H1 (cell line): ENCODE results near the gene SSTR3. TPM values are rescaled to one million over a fixed set of nuclear protein-coding genes. Genes with fewer than 3 reads are reported as not detected.

Experiments used
- CTCF ChIA-PET: fragments of 300-600 bp; sonication (Branson Sonifier 250); formaldehyde crosslinking; loops from one replicate; lab custom pipeline; 2021; ENCODE audit not compliant: partially characterized antibody; lab: Charles Lee
- POLR2A ChIA-PET: fragments of 300-600 bp; sonication (Branson Sonifier 250); formaldehyde crosslinking; loops from one replicate; lab custom pipeline; 2021; ENCODE audit warnings: inconsistent platforms; ENCODE audit not compliant: partially characterized antibody; lab: Charles Lee
- DNase-seq, 2 experiments: peaks; one replicate each; pipeline versions ENCODE4 v3.0.0 to v3.0.0-alpha.2; 2010 to 2022; ENCODE audit warnings: low spot score in 2 of 2, low read depth in 1 of 2, mixed read lengths in 1 of 2
- FAIRE-seq: peaks from 2 replicates; lab custom pipeline; 2011; peaks lifted over from hg19 to GRCh38; lab: Jason Lieb, UNC
- H2AFZ ChIP-seq: 2 replicates; pipeline ENCODE4 v1.8.1; 2012; ENCODE audit warnings: low read length, inconsistent platforms
- H2AK5ac ChIP-seq: 2 replicates; pipeline ENCODE4 v1.6.1; 2013; ENCODE audit warnings: low read depth, low read length
- H2BK120ac ChIP-seq: replicated peaks from 2 replicates; pipeline ENCODE3; 2013; ENCODE audit warnings: low read depth, low read length, inconsistent platforms
- H2BK12ac ChIP-seq: 2 replicates; pipeline ENCODE4 v1.6.1; 2013; ENCODE audit warnings: low read depth, low read length
- H2BK15ac ChIP-seq: 2 replicates; pipeline ENCODE4 v1.6.1; 2013; ENCODE audit warnings: low read length
- H2BK20ac ChIP-seq: 2 replicates; pipeline ENCODE4 v1.6.1; 2013; ENCODE audit warnings: low read length
- H2BK5ac ChIP-seq: 2 replicates; pipeline ENCODE4 v1.6.1; 2013; ENCODE audit warnings: low read depth, low read length
- H3K14ac ChIP-seq: 2 replicates; pipeline ENCODE4 v1.6.1; 2013; ENCODE audit warnings: inconsistent platforms; ENCODE audit not compliant: insufficient read length
- H3K18ac ChIP-seq: 2 replicates; pipeline ENCODE4 v1.6.1; 2013; ENCODE audit warnings: low read length; ENCODE audit errors: extremely low read depth
- H3K23ac ChIP-seq: 2 replicates; pipeline ENCODE4 v1.6.1; 2013; ENCODE audit warnings: inconsistent platforms; ENCODE audit not compliant: insufficient read length
- H3K23me2 ChIP-seq: 2 replicates; pipeline ENCODE4 v1.6.1; 2013; ENCODE audit warnings: low read depth, low read length
- H3K27ac ChIP-seq: 2 replicates; pipeline ENCODE4 v1.6.1; 2011; ENCODE audit warnings: low read depth, low read length, inconsistent platforms
- H3K27me3 ChIP-seq, 4 experiments: replicated peaks in 1 of 4; 1 replicate in 1 of 4; 2 replicates in 3 of 4; pipeline versions ENCODE4 v1.6.1 to v1.8.1; 2011 to 2013; ENCODE audit warnings: low read length in 3 of 4, mild to moderate bottlenecking in 3 of 4, inconsistent platforms in 2 of 4, mixed read lengths in 2 of 4, moderate library complexity in 1 of 4; ENCODE audit not compliant: control insufficient read depth in 3 of 4, insufficient read depth in 3 of 4; ENCODE audit errors: extremely low read depth in 1 of 4
- H3K36me3 ChIP-seq, 4 experiments: 2 replicates each; pipeline versions ENCODE4 v1.6.1 to v1.8.1; 2011 to 2013; ENCODE audit warnings: mild to moderate bottlenecking in 4 of 4, low read length in 3 of 4, moderate library complexity in 2 of 4, control low read depth in 1 of 4, inconsistent platforms in 1 of 4; ENCODE audit not compliant: insufficient read depth in 4 of 4, control insufficient read depth in 2 of 4
- H3K4ac ChIP-seq: replicated peaks from 2 replicates; pipeline ENCODE3; 2013; ENCODE audit warnings: low read length, low read depth, mixed read lengths, inconsistent platforms; ENCODE audit not compliant: insufficient read length
- H3K4me1 ChIP-seq, 4 experiments: replicated peaks in 1 of 4; 1 replicate in 1 of 4; 2 replicates in 3 of 4; pipeline versions ENCODE4 v1.6.1 to v1.8.1; 2011 to 2013; ENCODE audit warnings: low read length in 3 of 4, inconsistent platforms in 2 of 4, mixed read lengths in 1 of 4; ENCODE audit not compliant: insufficient read depth in 4 of 4, control insufficient read depth in 3 of 4
- H3K4me2 ChIP-seq, 2 experiments: 2 replicates each; pipeline versions ENCODE4 v1.6.1 to v1.8.1; 2011 to 2013; ENCODE audit warnings: low read depth in 2 of 2, low read length in 2 of 2, control low read depth in 1 of 2, inconsistent platforms in 1 of 2, mild to moderate bottlenecking in 1 of 2; ENCODE audit not compliant: insufficient read depth in 1 of 2
- H3K4me3 ChIP-seq, 4 experiments: fragments of 200-600, 300-600 bp in 1 of 4; sonication (generic), shearing (Covaris generic), sonication (Bioruptor Twin) in 1 of 4; 2 replicates each; pipeline versions ENCODE4 v1.5.1 to v1.8.1; 2011 to 2016; ENCODE audit warnings: low read length in 4 of 4, low read depth in 3 of 4, control low read depth in 2 of 4, inconsistent platforms in 2 of 4, mild to moderate bottlenecking in 2 of 4, mixed read lengths in 1 of 4, moderate library complexity in 1 of 4; ENCODE audit not compliant: insufficient read depth in 2 of 4; ENCODE audit errors: extremely low read depth in 1 of 4
- H3K56ac ChIP-seq: replicated peaks from 2 replicates; pipeline ENCODE3; 2013; ENCODE audit warnings: low read depth, mild to moderate bottlenecking, mixed read lengths, low read length, inconsistent platforms; ENCODE audit not compliant: insufficient read length
- H3K79me1 ChIP-seq: 2 replicates; pipeline ENCODE4 v1.6.1; 2013; ENCODE audit warnings: low read depth, low read length, control low read depth
- H3K79me2 ChIP-seq, 2 experiments: 2 replicates each; pipeline versions ENCODE4 v1.6.1 to v1.8.1; 2012 to 2013; ENCODE audit warnings: low read length in 2 of 2, mild to moderate bottlenecking in 2 of 2, inconsistent platforms in 1 of 2; ENCODE audit not compliant: insufficient read depth in 2 of 2, control insufficient read depth in 1 of 2
- H3K9ac ChIP-seq, 4 experiments: replicated peaks in 1 of 4; 1 replicate in 1 of 4; 2 replicates in 3 of 4; pipeline versions ENCODE4 v1.6.1 to v1.8.1; 2011 to 2013; ENCODE audit warnings: low read depth in 3 of 4, low read length in 3 of 4, control low read depth in 2 of 4, mild to moderate bottlenecking in 2 of 4, moderate library complexity in 2 of 4, inconsistent platforms in 1 of 4; ENCODE audit errors: extremely low read depth in 1 of 4
- H3K9me3 ChIP-seq, 2 experiments: 2 replicates each; pipeline versions ENCODE4 v1.6.1 to v1.8.1; 2012 to 2013; ENCODE audit warnings: mild to moderate bottlenecking in 2 of 2, moderate library complexity in 2 of 2, control low read depth in 1 of 2, inconsistent platforms in 1 of 2, low read depth in 1 of 2, low read length in 1 of 2, mixed read lengths in 1 of 2; ENCODE audit not compliant: insufficient read depth in 2 of 2
- H4K20me1 ChIP-seq, 2 experiments: replicated peaks in 1 of 2; 2 replicates each; pipeline versions ENCODE3 to v1.8.1; 2011 to 2013; ENCODE audit warnings: inconsistent platforms in 2 of 2, low read length in 2 of 2, mild to moderate bottlenecking in 1 of 2; ENCODE audit not compliant: insufficient read depth in 2 of 2, control insufficient read depth in 1 of 2
- H4K5ac ChIP-seq: 2 replicates; pipeline ENCODE4 v1.6.1; 2013; ENCODE audit warnings: low read length, low read depth, mixed read lengths, inconsistent platforms; ENCODE audit not compliant: insufficient read length
- H4K8ac ChIP-seq: 2 replicates; pipeline ENCODE4 v1.8.0; 2013; ENCODE audit warnings: mild to moderate bottlenecking, moderate library complexity, low read length, inconsistent platforms; ENCODE audit not compliant: insufficient read depth; ENCODE audit errors: extremely low read depth
- H4K91ac ChIP-seq: replicated peaks from 2 replicates; pipeline ENCODE3; 2013; ENCODE audit warnings: low read length, mixed read lengths, inconsistent platforms; ENCODE audit not compliant: insufficient read length
- BCL11A ChIP-seq, 2 experiments: IDR thresholded peaks; one replicate each; pipeline ENCODE4 v1.6.1; 2011; ENCODE audit warnings: low read depth in 2 of 2, low read length in 2 of 2, mild to moderate bottlenecking in 2 of 2
- MAFK ChIP-seq: IDR thresholded peaks from 2 replicates; pipeline ENCODE4 v1.6.1; 2012; ENCODE audit warnings: low read depth, mild to moderate bottlenecking, improper control_type of control experiment, low read length
- RBBP5 ChIP-seq: IDR thresholded peaks from 2 replicates; pipeline ENCODE4 v1.7.1; 2012; ENCODE audit warnings: low read depth, mild to moderate bottlenecking, inconsistent platforms, low read length, moderate library complexity, borderline replicate concordance
- SP2 ChIP-seq: IDR thresholded peaks from 2 replicates; pipeline ENCODE4 v1.6.1; 2012; ENCODE audit warnings: mild to moderate bottlenecking, low read length, inconsistent platforms
- SRF ChIP-seq: IDR thresholded peaks from 2 replicates; pipeline ENCODE4 v1.6.1; 2011; ENCODE audit warnings: mild to moderate bottlenecking, low read depth, low read length, moderate library complexity
- SUZ12 ChIP-seq: fragments of 200-600 bp; sonication (generic); IDR thresholded peaks from 2 replicates; pipeline ENCODE4 v1.6.1; 2012; ENCODE audit warnings: mild to moderate bottlenecking, inconsistent platforms, low read length, moderate library complexity, mixed read lengths
- TAF1 ChIP-seq: IDR thresholded peaks from 2 replicates; pipeline ENCODE4 v1.6.1; 2011; ENCODE audit warnings: mild to moderate bottlenecking, low read depth, low read length
- YY1 ChIP-seq: IDR thresholded peaks from 2 replicates; pipeline ENCODE4 v1.6.1; 2011; ENCODE audit warnings: low read depth, mild to moderate bottlenecking, low read length
- WGBS, 2 experiments: shearing (Covaris generic) in 1 of 2; methylation state at CpG; one replicate each; pipeline versions ENCODE4 v1.1.6 to v1.1.7; 2013 to 2015; ENCODE audit warnings: low lambda C conversion rate in 2 of 2, mixed read lengths in 2 of 2, inconsistent platforms in 1 of 2, low coverage in 1 of 2, missing lambda C conversion rate in 1 of 2; ENCODE audit not compliant: insufficient replicate concordance in 2 of 2, insufficient coverage in 1 of 2, insufficient read length in 1 of 2; ENCODE audit errors: extremely low coverage in 1 of 2, missing lambda C conversion rate in 1 of 2; 5-methylcytosine and 5-hydroxymethylcytosine counted together
- polyA plus RNA-seq, 7 experiments: library from polyadenylated mRNA; depleted of rRNA in 3 of 7; stranded (reverse) in 5 of 7; unstranded in 2 of 7; fragments of >200 nt in 5 of 7; fragments of 200-250 nt in 2 of 7; gene quantifications; 1 replicate in 5 of 7; 2 replicates in 1 of 7; 4 replicates in 1 of 7; pipeline versions ENCODE4 v1.2.1 to v1.2.3, GENCODE V29; 2011 to 2013; ENCODE audit warnings: missing spikeins in 2 of 7, mixed read lengths in 2 of 7
- total RNA-seq: library from RNA; stranded (reverse); fragmentation: NEBNext Ultra II Directional; extraction: Animal tissue kit (Norgen Biotek cat#: 25700); gene quantifications from 2 replicates; pipeline ENCODE4 v1.2.1, GENCODE V29; 2021
- TF ChIP-seq, protein P1 (sequence below): IDR thresholded peaks from 2 replicates; pipeline ENCODE4 v1.6.1; 2012; ENCODE audit warnings: inconsistent platforms
- TF ChIP-seq, protein P2 (sequence below): IDR thresholded peaks from 2 replicates; pipeline ENCODE4 v1.6.1; 2012; ENCODE audit warnings: inconsistent platforms
- TF ChIP-seq, protein P3 (sequence below): IDR thresholded peaks from 2 replicates; pipeline ENCODE4 v1.6.1; 2011; ENCODE audit warnings: low read depth, mild to moderate bottlenecking, low read length; ENCODE audit not compliant: insufficient read depth

SSTR3 gene
- total and polyA plus RNA-seq, 2 of the 8 experiments (the other 6 are each of a cell fraction or from before 2014, with no cell fraction given), result 0.22 to 0.77 TPM

DNA sequence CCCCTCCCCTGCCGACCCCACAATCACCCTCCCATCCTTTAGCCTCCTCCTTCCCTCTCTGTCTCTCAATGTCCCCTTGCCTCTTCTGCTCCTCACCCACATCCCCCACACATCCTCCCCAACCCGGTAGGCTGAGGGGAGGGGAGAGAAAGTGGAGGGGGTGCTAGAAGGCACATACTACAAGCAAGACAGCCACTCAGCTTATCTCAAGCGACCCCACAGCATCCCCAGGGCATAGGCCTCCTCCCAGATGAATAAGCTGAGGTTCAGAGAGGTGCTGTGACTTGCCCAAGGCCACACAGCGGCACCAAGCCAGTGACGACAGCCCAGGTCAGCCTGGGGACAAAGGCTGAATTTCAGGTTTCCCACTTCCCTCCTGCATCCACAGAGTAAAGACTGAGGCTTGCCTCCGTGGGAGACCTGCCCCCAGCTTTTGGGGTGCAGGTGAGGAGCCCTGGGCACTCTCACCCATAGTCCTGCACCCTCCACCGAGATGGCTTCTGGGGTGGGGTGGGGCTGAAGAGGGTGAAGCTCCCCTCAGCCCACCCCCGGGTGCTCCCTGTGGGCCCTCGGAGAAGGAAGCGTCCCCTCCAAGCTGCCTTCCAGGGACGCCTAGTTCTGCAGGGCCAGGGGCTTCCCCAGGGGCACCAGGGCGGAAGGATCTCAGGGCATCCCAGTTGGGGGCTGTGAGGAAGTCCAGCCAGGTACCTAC, 31.3 kb upstream of the SSTR3 start:
- no peak overlapping the region for H3K4ac ChIP-seq
- TF ChIP-seq YY1 (no peak), SUZ12 (no peak), TAF1 (no peak), SRF (no peak), MAFK (no peak), RBBP5 (no peak), BCL11A (IDR thresholded peaks at IDR 0.05; ENCODE audit: low read depth in 2 of 2, low read length in 2 of 2) (no peak), SP2 (no peak)
- TF ChIP-seq, protein P1, sequence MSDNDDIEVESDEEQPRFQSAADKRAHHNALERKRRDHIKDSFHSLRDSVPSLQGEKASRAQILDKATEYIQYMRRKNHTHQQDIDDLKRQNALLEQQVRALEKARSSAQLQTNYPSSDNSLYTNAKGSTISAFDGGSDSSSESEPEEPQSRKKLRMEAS, result no peak
- TF ChIP-seq, protein P2, sequence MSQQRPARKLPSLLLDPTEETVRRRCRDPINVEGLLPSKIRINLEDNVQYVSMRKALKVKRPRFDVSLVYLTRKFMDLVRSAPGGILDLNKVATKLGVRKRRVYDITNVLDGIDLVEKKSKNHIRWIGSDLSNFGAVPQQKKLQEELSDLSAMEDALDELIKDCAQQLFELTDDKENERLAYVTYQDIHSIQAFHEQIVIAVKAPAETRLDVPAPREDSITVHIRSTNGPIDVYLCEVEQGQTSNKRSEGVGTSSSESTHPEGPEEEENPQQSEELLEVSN, result no peak
- TF ChIP-seq, protein P3, sequence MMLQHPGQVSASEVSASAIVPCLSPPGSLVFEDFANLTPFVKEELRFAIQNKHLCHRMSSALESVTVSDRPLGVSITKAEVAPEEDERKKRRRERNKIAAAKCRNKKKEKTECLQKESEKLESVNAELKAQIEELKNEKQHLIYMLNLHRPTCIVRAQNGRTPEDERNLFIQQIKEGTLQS, result no peak

More for the DNA sequence above, 31.3 kb upstream of the SSTR3 start:
- Histone ChIP-seq H2BK15ac (no peak overlapping the region; the same call in 1 of the 2 replicates), H3K79me1 (no peaks in the 10 kb centered on the region), H3K36me3 (no peaks in the 10 kb centered on the region), H3K27me3 (no peaks in the 10 kb centered on the region), H3K23me2 (peaks cover 4% of the 10 kb centered on the region; the same call in 1 of the 2 replicates), H4K8ac (peak overlapping the region; percentile 43; the same call in 1 of the 2 replicates), H3K4me2 (peak overlapping the region; percentile 45 to 60; a peak in 2 of 4 replicates), H2AK5ac (no peak overlapping the region), H3K4me1 (peaks cover 0 to 17% (median 6%) of the 10 kb centered on the region in 4 experiments; a peak in 6 of 7 replicates), H4K5ac (peak overlapping the region; percentile 29), H2BK12ac (0 out of 2 replicates have a peak overlapping the region, but pooled peaks have one; percentile 68), H3K4me3 (no peak overlapping the region), H3K9ac (no peak overlapping the region), H3K79me2 (no peaks in the 10 kb centered on the region), H4K91ac (no peak overlapping the region), H2AFZ (no peak overlapping the region), H3K14ac (no peak overlapping the region), H3K9me3 (no peaks in the 10 kb centered on the region), H3K56ac (no peak overlapping the region), H2BK120ac (no peak overlapping the region), H3K23ac (no peak overlapping the region), H3K18ac (peak overlapping the region; percentile 60; the same call in 1 of the 2 replicates), H4K20me1 (no peaks in the 10 kb centered on the region), H2BK5ac (peak overlapping the region; percentile 49; the same call in 1 of the 2 replicates), H3K27ac (no peak overlapping the region), H2BK20ac (no peak overlapping the region)
- DNase-seq, result no peak
- WGBS, 2 experiments, result 86% methylated on average over 9 of the region's 12 CpGs; no CpG with 5 or more reads in 1 of the 2 experiments
- CTCF ChIA-PET, result interaction anchor here (1.1 to 9.1 kb wide), 7 partner anchors 13 to 117 kb away, joined by 3 to 97 read pairs (median 5); no protein-coding TSS in a partner anchor
- POLR2A ChIA-PET, result interaction anchor here (0.8 to 0.9 kb wide), 2 partner anchors 14 to 16 kb away, joined by 3 read pairs; no protein-coding TSS in a partner anchor
- FAIRE-seq, result no peak
